Smooth muscle cell (in vitro differentiated cells): Measurements from ENCODE around the gene LELP1. TPM values are rescaled to one million over a fixed set of nuclear protein-coding genes. Genes with fewer than 3 reads are reported as not detected.
"Not testable (repeated sequence)": the region's sequence is repeated elsewhere in the genome, so short reads cannot be mapped to it uniquely, and the experiment has no call there.

Source experiments
- DNase-seq: peaks from one replicate; lab custom pipeline; 2025; ENCODE audit not compliant: unreplicated experiment; lab: John Stamatoyannopoulos, UW
- H2AFZ ChIP-seq: fragments of 200-600 bp; sonication (generic); 2 replicates; pipeline ENCODE4 v1.6.0; 2016; ENCODE audit warnings: antibody characterized with exemption, low read depth, mild to moderate bottlenecking
- H3F3A ChIP-seq: fragments of 200-600 bp; sonication (generic); 2 replicates; pipeline ENCODE4 v1.6.0; 2017; ENCODE audit warnings: antibody characterized with exemption, low read depth
- H3K27ac ChIP-seq: fragments of 200-600 bp; sonication (generic); 2 replicates; pipeline ENCODE4 v1.5.1; 2016; ENCODE audit warnings: low read depth, mild to moderate bottlenecking
- H3K27me3 ChIP-seq: fragments of 200-600 bp; sonication (generic); 2 replicates; pipeline ENCODE4 v1.6.1; 2016; ENCODE audit warnings: low read depth, mild to moderate bottlenecking
- H3K36me3 ChIP-seq: fragments of 200-600 bp; sonication (generic); 2 replicates; pipeline ENCODE4 v1.5.1; 2016; ENCODE audit warnings: low read depth
- H3K4me1 ChIP-seq: fragments of 200-600 bp; sonication (generic); 2 replicates; pipeline ENCODE4 v1.5.1; 2016; ENCODE audit warnings: low read depth
- H3K4me2 ChIP-seq: fragments of 200-600 bp; sonication (generic); 2 replicates; pipeline ENCODE4 v1.6.0; 2016; ENCODE audit warnings: mild to moderate bottlenecking
- H3K4me3 ChIP-seq: fragments of 200-600 bp; sonication (generic); 2 replicates; pipeline ENCODE4 v1.5.1; 2016; ENCODE audit warnings: mild to moderate bottlenecking
- H3K79me2 ChIP-seq: fragments of 200-600 bp; sonication (generic); 2 replicates; pipeline ENCODE4 v1.6.0; 2016; ENCODE audit warnings: low read depth, mild to moderate bottlenecking
- H3K9ac ChIP-seq: fragments of 200-600 bp; sonication (generic); 2 replicates; pipeline ENCODE4 v1.6.0; 2016; ENCODE audit warnings: low read depth
- H3K9me3 ChIP-seq: fragments of 200-600 bp; sonication (generic); replicated peaks from 2 replicates; pipeline ENCODE4 v1.5.1; 2016; ENCODE audit warnings: low read depth
- H4K20me1 ChIP-seq: fragments of 200-600 bp; sonication (generic); 2 replicates; pipeline ENCODE4 v1.6.0; 2016; ENCODE audit warnings: low read depth
- CTCF ChIP-seq: fragments of 200-600 bp; sonication (generic); IDR thresholded peaks from 2 replicates; pipeline ENCODE4 v1.5.1; 2017; ENCODE audit warnings: borderline replicate concordance, mild to moderate bottlenecking, antibody characterized with exemption; ENCODE audit not compliant: insufficient read depth, poor library complexity, severe bottlenecking
- WGBS: methylation state at CpG from one replicate; pipeline ENCODE4 v1.1.7; 2016; ENCODE audit warnings: low lambda C conversion rate; 5-methylcytosine and 5-hydroxymethylcytosine counted together
- polyA plus RNA-seq: library from polyadenylated mRNA; unstranded; fragments of >200 nt; fragmentation: Nextera tagmentation; extraction: Ambion mirVana; gene quantifications from 2 replicates; pipeline ENCODE4 v1.2.1, GENCODE V29; 2016
- total RNA-seq: library from RNA; depleted of rRNA; stranded (reverse); fragments of >200 nt; gene quantifications from 2 replicates; pipeline ENCODE4 v1.2.3, GENCODE V29; 2014

The LELP1 gene
- total and polyA plus RNA-seq, 2 experiments from 2014 or later = not detected

- H3K9ac ChIP-seq, H3K27ac ChIP-seq, H3K27me3 ChIP-seq, H3K79me2 ChIP-seq, H2AFZ ChIP-seq, H3K36me3 ChIP-seq, H3F3A ChIP-seq, H3K4me1 ChIP-seq, H3K4me2 ChIP-seq, H3K9me3 ChIP-seq, DNase-seq, H4K20me1 ChIP-seq, H3K4me3 ChIP-seq: not testable (repeated sequence)
- 48% methylated on average over 12 of the region's 12 CpGs for WGBS
- peak; percentile 14 for TF ChIP-seq CTCF
Measured at GRCh38 chr1:153229076-153229829, 26.0 kb downstream of the LELP1 start.

GRCh38 chr1:153231363-153231762 lies 28.1 kb downstream of the LELP1 start:
- H3K27ac ChIP-seq = no peak overlapping the region
- H3K4me2 ChIP-seq = no peak overlapping the region
- no peak overlapping the region for H3K9ac ChIP-seq
- no peaks in the 10 kb centered on the region for H3K9me3 ChIP-seq
- H4K20me1 ChIP-seq = no peaks in the 10 kb centered on the region
- no peaks in the 10 kb centered on the region for H3K27me3 ChIP-seq
- H2AFZ ChIP-seq = no peak overlapping the region
- no peak for TF ChIP-seq CTCF
- no peaks in the 10 kb centered on the region for H3F3A ChIP-seq
- H3K36me3 ChIP-seq = no peaks in the 10 kb centered on the region
- no peaks in the 10 kb centered on the region for H3K79me2 ChIP-seq
- H3K4me3 ChIP-seq = no peak overlapping the region
- 61% methylated on average over 4 of the region's 4 CpGs for WGBS
- DNase-seq = no peak
- H3K4me1 ChIP-seq = no peaks in the 10 kb centered on the region

GRCh38 chr1:153231785-153232184 lies 28.6 kb downstream of the LELP1 start:
- WGBS = 63% methylated on average over 2 of the region's 2 CpGs
- Histone ChIP-seq H3K4me3 (no peak overlapping the region), H3K79me2 (no peaks in the 10 kb centered on the region), H4K20me1 (no peaks in the 10 kb centered on the region), H3K9me3 (no peaks in the 10 kb centered on the region), H2AFZ (no peak overlapping the region), H3K27ac (no peak overlapping the region), H3K36me3 (no peaks in the 10 kb centered on the region), H3K9ac (no peak overlapping the region), H3F3A (no peaks in the 10 kb centered on the region), H3K4me1 (no peaks in the 10 kb centered on the region), H3K4me2 (no peak overlapping the region), H3K27me3 (no peaks in the 10 kb centered on the region)
- DNase-seq = no peak
- no peak for TF ChIP-seq CTCF

GRCh38 chr1:153232553-153232952 lies 29.3 kb downstream of the LELP1 start:
- Histone ChIP-seq H2AFZ (no peak overlapping the region), H3K36me3 (no peaks in the 10 kb centered on the region), H3F3A (no peaks in the 10 kb centered on the region), H3K79me2 (no peaks in the 10 kb centered on the region), H3K4me3 (no peak overlapping the region), H3K4me2 (no peak overlapping the region), H3K27me3 (no peaks in the 10 kb centered on the region), H3K9me3 (no peaks in the 10 kb centered on the region), H3K4me1 (no peaks in the 10 kb centered on the region), H3K9ac (no peak overlapping the region), H4K20me1 (no peaks in the 10 kb centered on the region), H3K27ac (no peak overlapping the region)
- no peak for DNase-seq
- no peak for TF ChIP-seq CTCF
- WGBS = 46% methylated on average over 3 of the region's 3 CpGs
